Measurements from ENCODE around the gene PLEKHF1. TPM values are rescaled to one million over a fixed set of nuclear protein-coding genes. Genes with fewer than 3 reads are reported as not detected.
A peak's percentile ranks its signal among the peaks of the same experiment; 100 is the strongest.

Gene PLEKHF1
- total and polyA plus RNA-seq, 2 of the 13 experiments (the other 11 are each of a cell fraction or from before 2014, with no cell fraction given): 2.9 to 3.8 TPM

DNA sequence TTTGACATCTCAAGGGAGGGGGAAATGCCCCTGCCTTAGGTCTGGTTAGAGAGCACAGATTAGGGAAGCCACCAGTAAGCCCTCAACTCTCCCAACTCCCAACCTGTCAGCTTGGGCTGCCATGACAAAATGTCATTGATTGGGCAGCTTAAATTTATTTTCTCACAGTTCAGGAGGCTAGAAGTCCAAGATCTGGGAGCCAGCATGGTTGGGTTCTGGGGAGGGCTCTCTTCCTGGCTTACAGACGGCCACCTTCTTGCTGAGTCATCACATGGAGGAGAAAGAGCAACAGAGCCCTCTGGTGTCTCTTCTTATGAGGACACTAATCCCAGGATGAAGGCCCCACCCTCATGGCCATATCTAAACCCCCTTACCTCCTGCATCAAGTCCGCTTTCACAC is 25.6 kb downstream of the PLEKHF1 start (continued):
- no peak for TF ChIP-seq NFAT5 (CRISPR knock-in tag; IDR thresholded peaks at IDR 0.05)
- no peak for TF ChIP-seq ZSCAN29 (CRISPR knock-in tag; conservative IDR thresholded peaks at IDR 0.05)
- TF ChIP-seq CSRNP2 (CRISPR knock-in tag; conservative IDR thresholded peaks at IDR 0.05; ENCODE audit: low read depth): no peak
- TF ChIP-seq, protein P1, sequence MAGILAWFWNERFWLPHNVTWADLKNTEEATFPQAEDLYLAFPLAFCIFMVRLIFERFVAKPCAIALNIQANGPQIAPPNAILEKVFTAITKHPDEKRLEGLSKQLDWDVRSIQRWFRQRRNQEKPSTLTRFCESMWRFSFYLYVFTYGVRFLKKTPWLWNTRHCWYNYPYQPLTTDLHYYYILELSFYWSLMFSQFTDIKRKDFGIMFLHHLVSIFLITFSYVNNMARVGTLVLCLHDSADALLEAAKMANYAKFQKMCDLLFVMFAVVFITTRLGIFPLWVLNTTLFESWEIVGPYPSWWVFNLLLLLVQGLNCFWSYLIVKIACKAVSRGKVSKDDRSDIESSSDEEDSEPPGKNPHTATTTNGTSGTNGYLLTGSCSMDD (CRISPR knock-in tag; IDR thresholded peaks at IDR 0.05): no peak
- TF ChIP-seq SMARCE1 (IDR thresholded peaks at IDR 0.05; ENCODE audit: borderline replicate concordance): no peak
- no peak for TF ChIP-seq ZNF776 (CRISPR knock-in tag; IDR thresholded peaks at IDR 0.05)
- TF ChIP-seq RAD21 (CRISPR knock-in tag; IDR thresholded peaks at IDR 0.05): peak; percentile 71
- TF ChIP-seq STAG1 (CRISPR knock-in tag; IDR thresholded peaks at IDR 0.05): peak; percentile 83
- TF ChIP-seq KIAA2018 (CRISPR knock-in tag; IDR thresholded peaks at IDR 0.05; ENCODE audit: borderline replicate concordance): no peak
- no peak for TF ChIP-seq HIVEP1 (CRISPR knock-in tag; IDR thresholded peaks at IDR 0.05)
- no peak for TF ChIP-seq ESRRA (CRISPR knock-in tag; IDR thresholded peaks at IDR 0.05; ENCODE audit: low read depth)
- peak; percentile 91 for TF ChIP-seq NFE2 (CRISPR knock-in tag; IDR thresholded peaks at IDR 0.05)
- no peak for TF ChIP-seq NFKBIZ (CRISPR knock-in tag; IDR thresholded peaks at IDR 0.05)
- TF ChIP-seq SMC3 (IDR thresholded peaks at IDR 0.05; ENCODE audit: low read length): peak; percentile 87
